ENCODE results near the gene RPL10A. TPM values are rescaled to one million over a fixed set of nuclear protein-coding genes. Genes with fewer than 3 reads are reported as not detected.
A peak's percentile ranks its signal among the peaks of the same experiment; 100 is the strongest.

The RPL10A gene
- total and polyA plus RNA-seq, 7 experiments from 2014 or later: 1,203 to 2,381 (median 1,713) TPM

DNA sequence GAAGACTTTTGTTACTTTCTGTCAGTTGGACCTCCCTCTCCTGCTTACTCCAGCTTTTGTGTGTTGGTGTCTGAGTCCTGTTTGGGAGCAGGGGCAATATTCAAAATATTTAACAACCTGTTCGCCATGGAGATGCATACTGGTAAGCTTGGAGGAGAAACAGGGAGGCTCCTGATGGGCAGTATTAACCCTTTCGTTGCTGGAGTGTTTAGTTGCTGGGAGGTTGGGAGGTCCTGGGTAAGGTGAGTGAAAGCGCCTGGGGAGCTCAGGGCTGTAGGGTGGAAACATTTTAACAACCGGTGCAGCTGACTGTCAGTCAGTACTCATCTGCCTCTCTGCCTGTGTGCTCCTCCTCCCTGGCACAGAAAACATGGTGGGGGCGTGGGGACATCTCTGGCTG, 40.3 kb downstream of the RPL10A start:
- no peak for ATAC-seq
- Mint-ChIP-seq H3K4me3 (no peak overlapping the region), H3K4me1 (peaks cover 0 to 11% (median 0%) of the 10 kb centered on the region in 7 donors), H3K36me3 (peaks cover 0 to 3% (median 0%) of the 10 kb centered on the region in 5 donors), H3K27ac (no peak overlapping the region), H3K9me3 (peaks cover 0 to 1% (median 0%) of the 10 kb centered on the region in 11 donors), H3K27me3 (peaks cover 0 to 54% (median 12%) of the 10 kb centered on the region in 5 donors)
- no peaks in the 10 kb centered on the region for H3K9me3 ChIP-seq (ENCODE audit: control insufficient read depth in 2 of 3, low read length in 3 of 3)
- no peaks in the 10 kb centered on the region for H3K36me3 ChIP-seq (ENCODE audit: control insufficient read depth in 2 of 3, insufficient read depth in 3 of 3, low read length in 3 of 3)
- DNase-seq: no peak
- H3K4me3 ChIP-seq (ENCODE audit: low read length): no peak overlapping the region
- ChIA-PET POLR2A (interaction anchor here (0.7 kb wide), 1 partner anchor 221 kb away, joined by 3 read pairs; no protein-coding TSS in a partner anchor), CTCF (interaction anchor here (0.6 kb wide), 1 partner anchor 1715 kb away, joined by 3 read pairs; no protein-coding TSS in a partner anchor)
- intact Hi-C loops (cut with micrococcal nuclease): no loop called here
- H3K27me3 ChIP-seq (ENCODE audit: control insufficient read depth in 2 of 2, insufficient read depth in 2 of 2, low read length in 2 of 2): peaks cover 0 to 3% of the 10 kb centered on the region in 2 donors
- no peaks in the 10 kb centered on the region for H3K4me1 ChIP-seq (ENCODE audit: control insufficient read depth in 2 of 2, insufficient read depth in 2 of 2, low read length in 2 of 2)
- H3K27ac ChIP-seq (ENCODE audit: low read depth, low read length): no peak overlapping the region

DNA sequence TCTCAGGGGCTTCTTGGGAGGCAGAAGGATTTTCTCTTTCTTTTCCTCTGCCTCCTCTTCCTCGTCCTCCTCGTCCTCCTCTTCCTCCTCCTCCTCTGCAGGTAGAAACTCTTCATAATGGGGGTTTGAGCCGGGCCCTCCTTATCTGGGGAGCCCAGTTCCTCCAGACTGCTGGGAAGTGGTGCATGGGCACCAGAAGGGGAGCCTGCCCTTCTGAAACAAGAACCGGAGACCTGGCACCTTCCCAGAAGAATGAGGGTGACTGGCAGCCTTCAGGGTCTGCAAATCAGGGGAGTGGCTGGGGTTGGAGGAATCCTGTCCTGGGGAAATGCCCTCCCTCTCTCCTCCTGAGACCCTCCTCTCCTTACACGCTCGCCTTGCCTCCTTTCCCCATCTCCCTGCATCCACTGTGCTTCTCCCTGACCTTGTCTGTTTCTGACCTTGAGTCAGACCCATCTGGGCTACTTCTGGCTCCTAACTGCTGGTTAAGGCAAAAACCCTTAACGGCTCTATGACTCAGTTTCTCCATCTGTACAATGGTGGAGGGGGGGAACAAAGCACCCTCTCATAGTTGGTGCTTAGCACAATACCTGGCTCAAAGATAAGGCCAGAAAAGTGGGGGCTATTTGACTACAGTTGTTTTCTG, 42.8 kb downstream of the RPL10A start:
- CTCF ChIA-PET: interaction anchor here (0.6 kb wide), 2 partner anchors 7 to 1576 kb away, joined by 3 read pairs; no protein-coding TSS in a partner anchor
- intact Hi-C loops (cut with micrococcal nuclease): no loop called here
- Mint-ChIP-seq H3K27ac (no peak overlapping the region), H3K27me3 (peaks cover 0 to 59% (median 12%) of the 10 kb centered on the region in 5 donors), H3K4me3 (peak overlapping the region in 1 of 10 donors; percentile 57), H3K36me3 (peaks cover 0 to 3% (median 0%) of the 10 kb centered on the region in 5 donors), H3K4me1 (peaks cover 0 to 11% (median 0%) of the 10 kb centered on the region in 7 donors), H3K9me3 (peaks cover 0 to 1% (median 0%) of the 10 kb centered on the region in 11 donors)
- DNase-seq (no peak), ATAC-seq (no peak)
- Histone ChIP-seq H3K9me3 (ENCODE audit: control insufficient read depth in 2 of 3, low read length in 3 of 3) (no peaks in the 10 kb centered on the region), H3K36me3 (ENCODE audit: control insufficient read depth in 2 of 3, insufficient read depth in 3 of 3, low read length in 3 of 3) (no peaks in the 10 kb centered on the region), H3K27me3 (ENCODE audit: control insufficient read depth in 2 of 2, insufficient read depth in 2 of 2, low read length in 2 of 2) (peaks cover 0 to 3% of the 10 kb centered on the region in 2 donors), H3K27ac (ENCODE audit: low read depth, low read length) (no peak overlapping the region), H3K4me3 (ENCODE audit: low read length) (no peak overlapping the region), H3K4me1 (ENCODE audit: control insufficient read depth in 2 of 2, insufficient read depth in 2 of 2, low read length in 2 of 2) (no peaks in the 10 kb centered on the region)
- POLR2A ChIA-PET: no interaction called here

DNA sequence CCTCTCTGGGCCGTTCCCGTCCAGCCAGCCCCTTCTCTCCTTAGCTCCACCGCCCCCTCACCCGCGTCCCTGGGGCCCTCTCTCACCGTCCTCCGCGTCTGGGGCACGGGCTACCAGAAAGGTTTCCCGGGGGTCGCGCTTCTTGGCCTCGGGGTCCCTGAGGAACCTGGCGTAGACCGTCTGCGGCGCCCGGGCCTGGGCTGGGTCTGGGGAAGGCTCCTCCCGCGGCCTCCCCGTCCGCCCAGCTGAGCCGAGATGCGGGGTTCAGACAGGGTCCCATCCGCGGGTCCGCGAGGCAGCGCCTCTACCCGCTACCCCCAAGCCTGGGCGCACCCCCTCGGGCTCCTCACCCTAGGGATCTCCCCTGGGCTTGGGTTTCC, 43.4 kb downstream of the RPL10A start:
- Histone ChIP-seq H3K36me3 (ENCODE audit: control insufficient read depth in 2 of 3, insufficient read depth in 3 of 3, low read length in 3 of 3) (no peaks in the 10 kb centered on the region), H3K27ac (ENCODE audit: low read depth, low read length) (no peak overlapping the region), H3K4me3 (ENCODE audit: low read length) (no peak overlapping the region), H3K9me3 (ENCODE audit: control insufficient read depth in 2 of 3, low read length in 3 of 3) (no peaks in the 10 kb centered on the region), H3K27me3 (ENCODE audit: control insufficient read depth in 2 of 2, insufficient read depth in 2 of 2, low read length in 2 of 2) (peaks cover 0 to 3% of the 10 kb centered on the region in 2 donors), H3K4me1 (ENCODE audit: control insufficient read depth in 2 of 2, insufficient read depth in 2 of 2, low read length in 2 of 2) (no peaks in the 10 kb centered on the region)
- H3K27ac Mint-ChIP-seq: no peak overlapping the region
- ChIA-PET POLR2A (interaction anchor here (0.5 kb wide), 1 partner anchor 41 kb away, joined by 5 read pairs; no protein-coding TSS in a partner anchor), CTCF (interaction anchor here (0.6 kb wide), 1 partner anchor 1576 kb away, joined by 3 read pairs; no protein-coding TSS in a partner anchor)
- no peaks in the 10 kb centered on the region for H3K36me3 Mint-ChIP-seq
- H3K27me3 Mint-ChIP-seq: peaks cover 0 to 56% (median 12%) of the 10 kb centered on the region in 5 donors
- peaks cover 0 to 11% (median 0%) of the 10 kb centered on the region in 7 donors for H3K4me1 Mint-ChIP-seq
- intact Hi-C loops (cut with micrococcal nuclease): no loop called here
- no peak for DNase-seq
- H3K9me3 Mint-ChIP-seq: peaks cover 0 to 1% (median 0%) of the 10 kb centered on the region in 11 donors
- H3K4me3 Mint-ChIP-seq: peak overlapping the region in 2 of 10 donors; percentile 29 to 57
- no peak for ATAC-seq

DNA sequence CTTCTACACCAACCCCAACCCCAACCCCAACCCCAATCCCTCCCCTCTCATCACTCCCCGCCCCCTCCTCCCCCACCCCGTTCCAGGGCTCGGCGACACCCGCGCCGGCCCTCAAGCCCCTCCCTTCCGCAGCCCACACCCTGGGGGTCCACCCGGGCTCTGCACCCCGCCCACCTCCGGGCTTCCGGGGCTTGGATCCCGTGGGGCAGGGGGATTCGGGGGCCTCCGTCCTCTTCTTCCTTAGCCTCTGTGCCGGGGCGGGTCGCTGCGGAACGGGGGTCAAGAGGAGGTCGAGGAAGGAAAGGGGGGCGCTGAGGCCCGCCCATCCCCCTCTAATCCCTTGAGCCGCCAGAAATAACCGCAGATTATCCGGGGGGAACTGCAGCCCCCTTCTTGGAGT, 43.8 kb downstream of the RPL10A start:
- ATAC-seq (no peak), DNase-seq (no peak)
- H3K27me3 Mint-ChIP-seq: peaks cover 0 to 52% (median 12%) of the 10 kb centered on the region in 5 donors
- no peaks in the 10 kb centered on the region for H3K36me3 ChIP-seq (ENCODE audit: control insufficient read depth in 2 of 3, insufficient read depth in 3 of 3, low read length in 3 of 3)
- no peak overlapping the region for H3K27ac Mint-ChIP-seq
- intact Hi-C loops (cut with micrococcal nuclease): no loop called here
- H3K9me3 Mint-ChIP-seq: peaks cover 0 to 1% (median 0%) of the 10 kb centered on the region in 11 donors
- no peak overlapping the region for H3K4me3 ChIP-seq (ENCODE audit: low read length)
- peaks cover 0 to 3% of the 10 kb centered on the region in 2 donors for H3K27me3 ChIP-seq (ENCODE audit: control insufficient read depth in 2 of 2, insufficient read depth in 2 of 2, low read length in 2 of 2)
- POLR2A ChIA-PET: interaction anchor here (0.5 kb wide), 1 partner anchor 41 kb away, joined by 5 read pairs; no protein-coding TSS in a partner anchor
- H3K36me3 Mint-ChIP-seq: no peaks in the 10 kb centered on the region
- H3K4me1 ChIP-seq (ENCODE audit: control insufficient read depth in 2 of 2, insufficient read depth in 2 of 2, low read length in 2 of 2): no peaks in the 10 kb centered on the region
- H3K4me1 Mint-ChIP-seq: peaks cover 0 to 11% (median 0%) of the 10 kb centered on the region in 7 donors
- H3K9me3 ChIP-seq (ENCODE audit: control insufficient read depth in 2 of 3, low read length in 3 of 3): no peaks in the 10 kb centered on the region
- no peak overlapping the region for H3K27ac ChIP-seq (ENCODE audit: low read depth, low read length)
- CTCF ChIA-PET: interaction anchor here (0.6 kb wide), 1 partner anchor 1575 kb away, joined by 3 read pairs; no protein-coding TSS in a partner anchor
- peak overlapping the region in 3 of 10 donors; percentile 32 to 57 (median 43) for H3K4me3 Mint-ChIP-seq

DNA sequence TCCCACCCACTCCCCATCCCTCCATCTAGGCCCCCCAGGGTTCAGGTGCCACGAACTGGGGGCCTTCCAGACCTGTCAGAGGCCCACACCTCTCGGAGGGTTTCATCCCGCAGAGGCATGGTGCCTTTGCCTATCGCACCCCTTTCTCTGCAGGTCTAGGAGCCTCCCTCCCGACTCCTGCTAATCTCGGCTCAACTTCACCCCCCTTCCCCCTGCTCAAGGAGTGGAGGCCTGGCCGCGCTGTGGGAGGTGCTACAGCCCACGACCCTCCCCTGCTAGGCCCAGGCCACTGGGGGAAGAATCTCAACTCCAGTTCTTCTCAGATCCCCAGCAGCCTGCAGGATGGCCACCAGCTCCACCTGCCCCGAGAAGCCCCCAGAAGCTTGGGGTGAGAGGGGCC, 44.5 kb downstream of the RPL10A start, which contains the start of gene TULP1:
TULP1 (minus strand) TSS at position 157 of the 400 bp plus-strand sequence; CDS start at position 119, 38 bp downstream.
- ATAC-seq: no peak
- Histone ChIP-seq H3K27me3 (ENCODE audit: control insufficient read depth in 2 of 2, insufficient read depth in 2 of 2, low read length in 2 of 2) (peaks cover 0 to 3% of the 10 kb centered on the region in 2 donors), H3K4me3 (ENCODE audit: low read length) (no peak within 1 kb of the TSS), H3K36me3 (ENCODE audit: control insufficient read depth in 2 of 3, insufficient read depth in 3 of 3, low read length in 3 of 3) (no peaks in the 10 kb centered on the region), H3K9me3 (ENCODE audit: control insufficient read depth in 2 of 3, low read length in 3 of 3) (no peaks in the 10 kb centered on the region), H3K4me1 (ENCODE audit: control insufficient read depth in 2 of 2, insufficient read depth in 2 of 2, low read length in 2 of 2) (no peaks in the 10 kb centered on the region), H3K27ac (ENCODE audit: low read depth, low read length) (no peak within 1 kb of the TSS)
- Mint-ChIP-seq H3K27me3 (peaks cover 0 to 48% (median 12%) of the 10 kb centered on the region in 5 donors), H3K27ac (no peak within 1 kb of the TSS), H3K4me1 (peaks cover 0 to 11% (median 0%) of the 10 kb centered on the region in 7 donors), H3K4me3 (peak within 1 kb of the TSS in 3 of 10 donors; percentile 32 to 57 (median 43)), H3K36me3 (no peaks in the 10 kb centered on the region), H3K9me3 (peaks cover 0 to 1% (median 0%) of the 10 kb centered on the region in 11 donors)
- POLR2A ChIA-PET: no interaction called here
- intact Hi-C loops (cut with micrococcal nuclease): no loop called here
- CTCF ChIA-PET: no interaction called here
- no peak for DNase-seq

DNA sequence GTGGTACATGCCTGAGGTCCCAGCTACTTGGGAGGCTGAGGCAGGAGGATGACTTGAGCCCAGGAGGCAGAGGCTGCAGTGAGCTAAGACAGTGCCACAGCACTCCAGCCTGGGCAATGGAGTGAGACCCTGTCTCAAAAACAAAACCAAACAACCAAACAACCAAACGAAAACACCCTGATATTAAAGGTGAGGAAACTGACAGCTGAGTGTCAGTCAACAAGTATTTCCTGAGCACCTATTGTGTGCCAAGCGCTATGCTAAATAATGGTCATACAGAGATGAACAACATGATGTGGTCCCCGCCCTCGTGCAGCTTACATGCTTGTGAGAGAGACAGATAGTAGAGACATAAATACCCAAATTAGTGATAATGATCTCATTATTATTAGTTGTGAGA, 46.4 kb downstream of the RPL10A start:
- intact Hi-C loops (cut with micrococcal nuclease): no loop called here
- H3K4me1 ChIP-seq (ENCODE audit: control insufficient read depth in 2 of 2, insufficient read depth in 2 of 2, low read length in 2 of 2): no peaks in the 10 kb centered on the region
- peaks cover 0 to 36% (median 12%) of the 10 kb centered on the region in 5 donors for H3K27me3 Mint-ChIP-seq
- H3K9me3 Mint-ChIP-seq: no peaks in the 10 kb centered on the region
- no peaks in the 10 kb centered on the region for H3K36me3 Mint-ChIP-seq
- no peaks in the 10 kb centered on the region for H3K9me3 ChIP-seq (ENCODE audit: control insufficient read depth in 2 of 3, low read length in 3 of 3)
- H3K4me3 Mint-ChIP-seq: no peak overlapping the region
- DNase-seq (no peak), ATAC-seq (no peak)
- H3K27ac ChIP-seq (ENCODE audit: low read depth, low read length): no peak overlapping the region
- H3K4me1 Mint-ChIP-seq: peaks cover 0 to 11% (median 0%) of the 10 kb centered on the region in 7 donors
- no peaks in the 10 kb centered on the region for H3K36me3 ChIP-seq (ENCODE audit: control insufficient read depth in 2 of 3, insufficient read depth in 3 of 3, low read length in 3 of 3)
- no peak overlapping the region for H3K27ac Mint-ChIP-seq
- ChIA-PET CTCF (interaction anchor here (0.5 to 0.7 kb wide), 2 partner anchors 135 to 222 kb away, joined by 3 to 4 read pairs; partner anchors contain the start of gene ARMC12), POLR2A (interaction anchor here (0.6 kb wide), 1 partner anchor 594 kb away, joined by 3 read pairs; no protein-coding TSS in a partner anchor)
- H3K4me3 ChIP-seq (ENCODE audit: low read length): no peak overlapping the region
- peaks cover 0 to 3% of the 10 kb centered on the region in 2 donors for H3K27me3 ChIP-seq (ENCODE audit: control insufficient read depth in 2 of 2, insufficient read depth in 2 of 2, low read length in 2 of 2)
